GM19025 (cell line): ENCODE measurements around the gene POLR3K.

Experiments
- ATAC-seq: cut with Tn5 transposase; IDR thresholded peaks from one replicate; pipeline ENCODE4 v1.9.1; 2021; ENCODE audit warnings: mild to moderate bottlenecking, low read depth, moderate library complexity; ENCODE audit not compliant: unreplicated experiment

Gene POLR3K

DNA sequence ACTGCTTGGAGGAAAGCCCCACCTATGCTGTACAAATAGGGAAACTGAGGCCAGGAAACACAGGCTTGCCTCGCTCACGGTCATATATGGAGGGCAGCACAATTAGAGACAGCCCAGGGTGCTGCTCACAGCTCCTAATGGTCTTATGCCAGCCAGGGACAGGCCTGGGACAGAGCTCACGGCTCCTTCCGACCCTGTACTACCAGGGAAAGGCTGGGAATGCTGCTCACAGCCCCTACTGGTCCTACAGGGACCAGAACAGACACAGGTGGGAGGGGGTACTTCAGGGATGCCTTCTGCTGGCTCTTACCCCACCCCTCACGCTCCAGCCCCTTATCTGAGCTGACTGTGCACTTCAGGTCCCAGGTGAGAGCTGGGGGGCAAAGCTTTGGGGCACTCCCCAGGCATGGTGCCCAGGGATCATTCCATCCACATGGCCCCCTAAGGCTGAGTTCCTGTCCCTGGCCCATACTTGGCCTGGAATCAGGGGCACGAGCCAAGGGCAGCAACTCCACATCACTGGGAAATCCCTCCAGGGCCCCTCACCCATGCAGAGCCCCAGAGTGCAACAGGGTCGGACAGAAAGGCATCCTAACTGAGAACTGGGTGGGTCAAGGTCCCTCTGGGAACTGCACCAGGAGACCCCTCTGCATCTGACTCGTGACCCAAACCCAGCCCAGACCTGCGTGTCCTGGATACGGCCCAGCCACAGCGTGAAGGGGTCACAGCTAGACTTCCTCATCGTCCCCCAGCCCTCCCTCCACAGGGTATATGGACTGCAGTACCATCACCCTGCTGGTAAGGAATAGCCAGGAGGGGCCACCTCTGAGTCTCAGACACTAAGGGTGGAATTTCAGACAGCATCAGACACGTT, 13.1 kb upstream of the POLR3K start:
- no peak for ATAC-seq

DNA sequence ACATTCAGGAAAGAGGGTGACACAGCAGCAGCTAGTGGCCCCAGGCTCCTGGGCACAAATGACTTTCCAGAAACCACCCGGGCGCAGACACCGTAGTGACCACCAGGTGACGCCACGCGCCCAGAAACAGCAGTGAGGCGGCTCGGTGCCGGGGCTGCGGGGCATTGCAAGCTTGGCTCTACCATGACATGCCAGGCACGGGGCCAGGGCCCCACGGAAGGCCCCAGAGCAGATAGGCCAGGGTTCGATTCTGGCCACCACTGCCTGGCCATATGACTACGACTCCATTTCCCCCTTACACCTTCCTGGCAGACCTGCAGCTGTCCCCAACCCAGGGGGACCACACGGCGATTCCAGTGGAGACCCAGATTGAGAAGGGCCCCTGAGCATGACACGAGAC, 12.3 kb upstream of the POLR3K start:
- no peak for ATAC-seq

DNA sequence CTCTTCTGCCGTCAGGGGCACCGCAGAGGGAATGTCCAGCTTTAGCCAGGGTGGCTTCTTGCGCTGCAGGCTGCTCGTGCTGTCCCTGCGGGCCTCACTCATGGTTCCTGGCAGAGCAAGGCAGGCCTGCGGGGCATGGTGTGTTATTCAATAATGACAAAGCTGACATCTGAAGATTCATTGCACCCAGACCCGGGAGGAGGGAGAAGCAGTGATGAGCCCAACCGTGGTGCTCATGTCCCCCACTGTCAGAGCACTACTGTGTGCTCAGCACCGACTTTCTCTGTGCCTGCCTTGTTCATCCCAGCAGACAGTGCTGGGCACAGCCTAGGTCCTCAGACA, 11.5 kb upstream of the POLR3K start:
- ATAC-seq, result no peak

DNA sequence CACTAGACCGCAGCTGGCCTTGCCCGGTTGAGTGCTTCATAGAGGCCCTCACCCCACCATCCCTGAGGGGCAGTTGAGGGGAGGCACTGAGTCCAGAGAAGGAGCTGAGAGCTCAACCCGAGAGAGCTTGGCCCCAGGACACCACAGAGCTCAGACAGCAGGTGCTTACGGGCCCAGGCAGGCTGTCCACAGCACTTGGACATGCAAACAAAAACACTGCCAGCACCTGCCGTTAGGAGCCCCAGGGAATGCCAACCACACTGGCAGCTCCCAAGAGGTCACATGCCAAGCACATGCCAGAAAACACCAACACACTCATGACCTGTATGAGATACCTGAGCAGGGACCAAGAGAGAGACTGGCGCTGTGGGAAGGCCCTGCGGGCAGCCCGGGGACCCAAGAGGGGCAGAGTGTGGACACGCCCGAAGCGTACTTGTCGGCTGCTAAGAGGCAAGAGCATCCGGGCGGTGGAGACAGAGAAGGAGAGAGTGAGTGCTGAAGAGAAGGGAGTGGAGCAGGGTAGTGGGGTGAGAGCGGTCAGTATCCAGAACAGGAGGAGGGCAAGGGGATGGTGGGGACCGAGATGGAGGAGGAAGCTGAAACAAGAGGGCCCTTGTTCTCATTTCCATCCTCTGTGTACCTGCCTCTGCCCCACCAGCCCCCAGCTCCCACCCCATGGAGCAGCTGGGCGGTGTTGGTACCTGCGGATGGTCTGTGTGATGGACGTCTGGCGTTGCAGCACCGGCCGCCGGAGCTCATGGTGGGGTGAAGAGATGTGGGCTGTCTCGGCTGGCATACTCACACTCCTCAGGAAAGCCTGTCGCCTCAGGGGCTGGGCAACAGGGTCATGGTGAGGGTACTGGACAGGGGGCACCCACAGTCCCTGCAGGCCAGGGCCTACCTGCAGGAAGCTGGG, 10.8 kb upstream of the POLR3K start:
- ATAC-seq, result no peak

DNA sequence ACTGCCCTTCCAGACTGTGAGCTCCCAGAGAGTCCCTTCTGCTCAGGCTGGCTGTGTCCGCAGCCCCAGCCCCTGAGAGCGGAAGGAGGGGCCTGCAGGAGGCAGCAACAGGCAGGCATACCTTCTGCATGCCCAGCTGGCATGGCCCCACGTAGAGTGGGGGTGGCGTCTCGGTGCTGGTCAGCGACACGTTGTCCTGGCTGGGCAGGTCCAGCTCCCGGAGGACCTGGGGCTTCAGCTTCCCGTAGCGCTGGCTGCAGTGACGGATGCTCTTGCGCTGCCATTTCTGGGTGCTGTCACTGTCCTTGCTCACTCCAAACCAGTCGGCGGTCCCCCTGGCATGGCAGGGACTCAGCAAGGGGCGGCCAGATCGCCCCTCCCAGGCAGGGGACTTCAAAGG, 10.1 kb upstream of the POLR3K start:
- ATAC-seq, result no peak

DNA sequence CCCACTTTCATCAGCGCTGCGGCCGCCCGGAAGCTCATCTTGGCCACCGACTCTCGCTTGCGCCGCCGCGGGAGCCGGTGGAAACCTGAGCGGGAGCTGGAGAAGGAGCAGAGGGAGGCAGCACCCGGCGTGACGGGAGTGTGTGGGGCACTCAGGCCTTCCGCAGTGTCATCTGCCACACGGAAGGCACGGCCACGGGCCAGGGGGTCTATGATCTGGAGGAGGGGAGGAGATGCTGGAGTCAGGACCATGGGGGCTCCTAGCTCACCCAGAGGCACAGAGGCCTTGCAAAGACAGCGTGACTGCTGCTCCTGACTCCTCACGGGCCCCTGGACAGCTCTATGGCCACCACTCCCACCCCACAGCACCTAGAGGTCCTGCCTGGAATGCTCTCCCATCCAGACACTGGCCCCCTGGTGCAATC, 9.6 kb upstream of the POLR3K start:
- no peak for ATAC-seq

DNA sequence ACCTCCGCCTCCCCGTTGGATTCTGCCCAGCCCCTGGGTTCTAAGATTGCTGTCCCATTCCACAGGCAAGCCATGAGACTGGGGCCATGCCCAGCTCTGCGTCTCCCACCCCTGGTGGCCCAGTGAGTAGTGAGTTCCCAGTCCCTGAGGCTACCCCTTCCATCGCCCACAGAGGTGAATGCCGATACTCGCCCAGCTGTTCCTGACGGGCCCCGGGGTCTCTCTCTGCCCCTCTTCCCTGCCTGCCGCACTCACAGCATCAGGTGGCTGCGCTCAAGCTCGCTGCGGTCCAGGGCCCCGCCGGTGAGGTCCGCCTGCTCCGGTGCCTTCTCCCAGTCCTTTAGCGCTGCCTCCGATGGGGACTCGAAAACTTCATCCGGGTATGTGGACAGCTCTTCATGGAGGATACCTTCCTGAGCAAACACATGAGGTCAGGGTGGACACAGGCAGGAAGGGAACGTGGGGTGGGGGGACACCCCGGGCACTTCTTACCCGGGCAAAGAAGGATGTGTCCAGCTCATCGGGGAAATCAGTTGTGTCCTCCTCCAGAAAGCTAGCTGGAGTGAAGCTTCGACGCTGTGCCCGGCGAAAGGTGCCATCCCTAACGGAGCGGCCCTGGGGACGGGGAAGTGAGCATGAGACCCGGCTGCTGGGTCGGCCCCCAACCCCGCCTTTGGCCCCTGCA, 9.0 kb upstream of the POLR3K start:
- ATAC-seq, result no peak

DNA sequence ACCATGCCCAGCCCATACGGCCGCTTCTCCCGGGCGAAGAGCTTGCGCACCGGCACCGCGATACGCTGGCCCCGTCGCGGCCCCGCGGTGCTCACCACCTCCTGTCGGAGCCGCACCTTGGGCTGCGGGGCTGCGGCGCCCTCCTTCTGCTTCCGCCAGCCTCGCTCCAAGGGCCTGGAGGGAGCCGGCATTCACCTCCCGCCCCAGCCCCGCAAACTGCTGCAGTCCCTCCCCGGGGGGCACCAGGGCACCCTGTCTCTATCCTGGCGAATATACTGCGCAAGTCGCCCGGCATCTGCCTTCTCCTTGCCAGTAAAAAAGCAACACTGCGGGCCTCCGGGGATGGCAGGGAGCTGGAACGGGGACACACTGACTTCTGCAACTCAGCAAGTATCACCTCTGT, 8.5 kb upstream of the POLR3K start:
- ATAC-seq, result no peak

DNA sequence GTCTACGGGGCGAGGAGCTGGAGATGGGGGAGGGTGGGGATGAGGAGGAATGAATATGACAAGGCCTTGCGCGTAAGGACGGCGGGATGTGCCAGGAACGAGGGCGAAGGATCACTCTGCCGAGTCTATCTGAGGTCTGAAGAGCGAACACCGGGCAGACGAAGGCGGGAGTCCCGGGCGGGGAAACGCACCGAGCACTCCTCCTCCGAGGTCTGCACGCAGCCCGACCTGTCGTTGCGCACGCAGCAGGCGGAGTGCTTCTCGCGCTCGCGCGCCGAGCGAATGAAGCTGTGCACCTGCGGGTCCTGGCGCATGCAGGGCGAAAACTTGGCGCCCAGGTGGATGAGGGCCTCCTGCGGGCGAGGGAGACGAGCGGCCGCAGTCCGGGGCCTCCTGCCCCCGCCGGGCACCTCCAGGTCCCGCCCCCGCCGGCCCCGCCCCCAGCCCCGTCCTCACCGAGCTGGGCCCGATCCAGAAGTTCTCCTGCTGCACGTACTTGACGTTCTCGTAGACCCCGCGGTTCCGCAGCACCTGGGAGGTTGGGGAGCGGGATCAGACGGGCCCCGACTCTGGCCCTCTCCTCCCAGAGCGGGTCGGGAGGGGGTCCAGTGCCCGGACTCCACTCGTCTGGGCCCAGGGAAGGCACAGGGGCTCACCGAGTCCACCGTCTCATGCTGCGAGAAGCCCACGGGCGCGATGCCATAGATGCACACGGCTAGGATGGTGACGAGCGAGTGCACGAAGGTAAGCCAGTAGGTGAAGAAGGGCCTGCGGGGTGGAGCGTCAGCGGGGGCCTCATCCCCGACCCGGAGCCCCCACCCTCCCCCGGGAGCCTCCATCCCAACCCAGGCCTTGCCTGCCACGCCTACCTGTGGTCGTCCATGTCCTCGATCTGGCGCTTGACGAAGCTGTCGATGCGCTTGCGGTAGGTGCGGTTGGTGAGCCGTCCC, 7.8 kb upstream of the POLR3K start:
- ATAC-seq, result no peak

DNA sequence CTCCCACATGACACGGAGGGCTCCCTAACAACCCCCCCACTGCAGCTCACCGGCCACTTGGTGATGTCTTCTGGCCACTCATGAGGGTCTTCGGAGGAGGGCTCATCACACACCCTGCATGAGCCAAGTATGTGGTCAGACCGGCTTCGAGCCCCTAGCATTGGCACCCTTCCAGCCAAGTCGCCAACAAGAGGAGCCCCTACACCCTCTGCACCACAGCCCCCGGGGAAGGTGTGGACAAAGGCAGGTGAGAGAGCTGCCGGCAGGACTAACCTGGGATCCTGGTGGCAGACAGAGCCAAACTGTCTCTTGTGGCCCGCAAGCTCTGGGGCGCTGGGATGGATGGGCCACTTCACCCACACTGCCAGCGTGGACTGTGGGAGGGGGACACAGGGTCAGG, 6.8 kb upstream of the POLR3K start:
- no peak for ATAC-seq

DNA sequence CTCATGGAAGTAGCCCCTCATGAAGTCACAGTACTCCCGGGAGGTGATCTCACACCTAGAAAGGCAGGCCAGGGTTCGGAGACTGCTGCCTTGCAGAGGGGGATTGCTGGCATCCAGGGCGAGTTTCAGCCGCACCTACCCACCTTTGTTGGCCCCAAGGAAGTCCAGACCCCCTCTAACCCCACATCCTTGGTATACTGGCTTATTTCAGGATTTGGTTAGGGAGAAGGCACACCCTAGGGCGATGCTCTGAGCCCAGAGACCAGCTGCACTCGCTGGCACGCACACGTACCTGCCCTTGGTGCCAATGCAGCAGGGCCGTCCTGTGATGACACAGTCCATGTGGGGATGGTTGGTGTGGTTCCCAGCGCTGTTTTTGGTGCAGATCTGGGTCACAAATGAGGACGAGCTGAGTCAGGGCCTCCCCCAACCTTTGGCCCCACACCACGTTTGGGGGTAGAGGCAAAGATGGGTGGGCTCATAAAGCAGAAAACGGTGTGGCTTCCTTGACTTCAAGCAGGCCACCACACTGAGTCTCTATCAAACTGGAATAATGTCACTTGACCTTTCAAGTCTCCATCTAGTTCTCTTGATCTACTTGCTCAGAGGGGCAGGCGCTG, 6.1 kb upstream of the POLR3K start:
- no peak for ATAC-seq

DNA sequence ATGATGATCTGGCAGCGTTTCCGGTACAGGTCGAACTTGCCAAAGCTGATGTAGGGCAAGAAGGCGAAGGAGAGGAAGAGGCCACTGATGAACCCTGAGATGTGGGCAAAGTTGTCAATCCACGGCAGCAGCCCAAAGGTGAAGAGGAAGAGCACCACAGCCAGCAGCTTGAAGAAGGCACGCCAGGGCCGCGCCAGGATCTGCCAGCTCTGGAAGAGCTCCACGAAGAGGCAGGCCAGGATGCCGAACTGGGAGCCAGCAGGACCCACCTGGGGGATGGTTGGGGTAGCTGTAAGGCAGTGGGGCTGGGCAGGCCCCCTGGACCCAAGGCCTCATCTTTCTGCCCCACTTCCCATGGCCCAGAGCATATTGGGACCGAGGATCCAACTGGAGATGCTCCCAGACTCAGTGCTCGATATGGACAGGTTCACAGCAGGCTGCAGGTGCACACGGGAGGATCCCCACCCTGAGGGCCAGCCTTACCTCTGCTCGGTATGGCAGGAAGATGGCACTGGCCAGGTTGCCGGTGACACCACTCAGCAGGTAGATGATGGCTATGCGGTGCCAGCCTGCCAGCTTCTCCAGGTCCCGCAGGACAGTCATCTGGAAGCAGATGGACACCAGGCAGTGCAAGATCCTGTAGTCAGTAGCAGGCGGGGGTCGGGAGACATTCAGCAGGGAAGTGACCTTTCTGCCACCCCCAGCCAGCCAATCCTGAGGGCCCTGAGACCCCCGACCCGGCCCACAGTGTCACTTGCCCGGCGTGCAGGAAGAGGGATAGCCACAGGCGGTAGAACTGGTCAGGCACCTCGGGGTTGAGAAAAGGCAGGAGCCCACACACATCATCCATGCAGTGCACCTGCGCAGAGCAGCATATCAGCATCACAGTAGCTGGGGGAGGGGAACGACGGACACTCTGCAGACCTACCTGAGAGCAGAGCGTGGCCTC, 5.4 kb upstream of the POLR3K start:
- no peak for ATAC-seq

DNA sequence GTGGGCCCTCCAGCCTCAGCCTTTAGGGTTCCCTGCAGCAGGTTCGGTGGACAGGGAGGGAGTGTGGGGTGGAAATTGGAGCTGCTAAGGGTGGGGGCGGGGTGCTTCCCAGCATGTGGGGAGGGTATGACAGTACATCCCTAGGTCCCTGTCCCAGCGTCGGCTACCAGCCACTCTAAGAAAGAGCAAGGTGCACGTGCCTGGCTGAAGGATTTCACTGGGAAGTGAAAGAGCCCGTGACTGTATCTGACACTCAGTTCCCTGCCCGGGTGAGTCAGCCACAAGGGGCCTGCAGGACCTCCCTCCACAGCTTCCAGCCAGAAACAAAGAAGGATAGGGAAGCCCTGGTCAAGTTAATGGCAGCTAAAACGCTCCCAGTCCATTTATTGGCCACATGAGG, 4.3 kb upstream of the POLR3K start:
- ATAC-seq, result no peak

DNA sequence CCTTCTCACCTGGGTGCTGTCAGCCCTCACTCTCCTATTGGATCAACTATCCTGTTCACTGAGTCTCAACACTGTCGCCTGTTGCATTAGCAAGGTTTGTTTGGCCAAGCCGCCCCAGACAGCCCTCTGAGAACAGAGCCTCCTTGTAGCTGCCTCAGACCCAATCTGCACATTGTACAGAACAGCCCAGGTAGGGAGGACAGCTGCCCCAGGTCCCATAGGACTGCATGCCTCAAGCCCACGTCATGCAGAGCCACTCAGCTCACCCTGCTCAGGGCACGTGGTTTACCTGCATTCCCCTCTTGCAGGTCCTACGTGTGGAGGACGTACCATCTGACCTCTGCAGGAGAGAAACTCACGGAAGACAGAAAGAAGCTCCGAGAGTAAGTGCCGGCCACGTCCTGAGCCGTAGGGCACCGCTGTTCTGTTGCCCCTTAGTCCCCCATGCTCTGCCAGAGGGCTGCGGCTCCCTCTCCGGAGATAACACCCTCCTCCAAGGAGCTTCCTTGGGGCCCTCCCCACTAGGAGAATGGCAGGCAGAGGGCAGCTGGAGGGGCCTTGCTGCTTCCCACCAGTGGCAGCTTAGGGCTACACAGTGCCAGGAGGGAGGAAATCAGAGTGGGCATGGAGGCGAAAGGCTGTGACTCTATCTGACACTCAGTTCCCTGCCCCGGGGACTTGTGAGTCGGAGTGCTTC, 3.0 kb upstream of the POLR3K start:
- no peak for ATAC-seq

DNA sequence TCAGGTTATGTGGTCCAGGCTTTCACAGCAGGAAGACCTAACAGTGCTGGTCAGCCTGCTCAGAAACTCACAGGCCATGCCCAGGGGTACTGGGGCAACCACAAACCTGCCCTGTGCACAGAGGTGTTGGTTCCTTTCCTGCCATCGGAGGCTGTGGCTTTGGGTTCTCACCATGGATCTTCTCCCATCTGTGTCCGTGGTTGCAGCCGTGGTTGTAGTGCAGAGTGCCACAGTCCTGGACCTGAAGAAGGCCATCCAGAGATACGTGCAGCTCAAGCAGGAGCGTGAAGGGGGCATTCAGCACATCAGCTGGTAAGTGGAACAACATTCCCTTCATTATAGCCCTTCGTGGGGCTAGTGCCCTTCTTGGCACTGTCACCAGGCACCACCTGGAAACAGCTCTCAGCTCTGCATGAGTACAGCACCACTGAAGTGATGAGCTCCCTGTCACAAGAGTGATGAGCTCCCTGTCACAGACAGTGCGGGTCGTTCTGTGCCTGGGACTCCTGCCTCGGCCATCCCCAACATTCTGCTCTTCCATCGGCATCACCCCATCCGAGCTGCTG, 2.2 kb upstream of the POLR3K start:
- ATAC-seq, result no peak

DNA sequence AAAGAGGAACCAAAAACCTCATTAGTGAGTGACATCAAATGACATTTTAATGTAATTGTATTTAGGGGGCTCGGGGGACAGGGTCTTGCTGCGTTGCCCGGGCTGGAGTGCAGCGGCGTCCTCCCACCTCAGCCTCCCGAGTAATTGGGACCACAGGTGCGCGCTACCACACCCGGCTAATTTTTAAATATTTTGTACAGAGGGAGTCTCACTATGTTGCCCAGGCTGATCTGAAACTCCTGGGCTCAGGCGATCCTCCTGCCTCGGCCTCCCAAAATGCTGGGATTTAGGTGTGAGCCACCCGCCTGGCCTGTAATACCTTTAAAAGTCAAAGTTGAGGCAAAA, 801 bp upstream of the POLR3K start:
- no peak for ATAC-seq

DNA sequence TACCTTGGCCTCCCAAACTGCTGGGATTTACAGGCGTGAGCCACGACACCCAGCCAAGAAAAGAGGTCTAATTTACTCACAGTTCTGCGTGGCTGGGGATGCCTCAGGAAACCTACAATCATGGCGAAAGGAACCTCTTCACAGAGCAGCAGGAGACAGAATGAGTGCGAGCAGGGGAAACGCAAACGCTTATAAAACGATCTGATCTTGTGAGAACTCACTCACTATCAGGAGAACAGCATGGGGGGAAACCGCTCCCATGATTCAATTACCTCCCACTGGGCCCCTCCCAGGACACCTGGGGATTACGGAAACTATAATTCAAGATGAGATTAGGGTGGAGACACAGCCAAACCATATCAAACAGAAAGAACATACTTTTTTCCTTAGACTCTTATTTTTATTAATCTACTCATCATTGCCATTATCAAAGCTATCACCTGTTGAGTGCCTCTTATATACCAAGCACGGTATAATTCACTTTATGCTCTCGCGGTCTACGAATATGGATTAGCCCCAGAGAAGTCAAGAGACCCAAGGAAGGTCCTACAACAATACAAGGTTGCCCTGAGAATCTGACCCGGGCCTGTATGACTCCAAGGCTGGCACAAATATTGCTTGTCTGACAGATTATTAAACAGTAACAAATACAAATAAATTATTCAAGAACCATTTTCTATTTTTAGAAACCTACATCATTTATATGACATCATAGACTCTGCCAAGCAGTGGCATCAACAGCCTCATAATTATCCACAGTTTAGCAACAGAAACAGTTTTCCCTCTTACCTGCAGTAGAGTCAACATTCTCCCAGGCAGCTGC, 2.4 kb downstream of the POLR3K start:
- no peak for ATAC-seq
